Vagina (tissue), 2 donors: ENCODE measurements around the gene MELK. TPM values are rescaled to one million over a fixed set of nuclear protein-coding genes. Genes with fewer than 3 reads are reported as not detected.
"Not testable (repeated sequence)": the region's sequence is repeated elsewhere in the genome, so short reads cannot be mapped to it uniquely, and the experiment has no call there.

Source experiments
- DNase-seq, 2 donors: peaks; one replicate each; pipeline ENCODE4 v3.0.0-alpha.2; 2017; ENCODE audit errors: extremely low spot score in 2 of 2
- H3K27ac ChIP-seq: fragments of 200-600 bp; sonication (generic); one replicate; pipeline ENCODE4 v1.5.1; 2019
- H3K27me3 ChIP-seq: fragments of 200-600 bp; sonication (generic); one replicate; pipeline ENCODE4 v1.5.1; 2019
- H3K36me3 ChIP-seq, 2 donors: fragments of 200-600 bp; sonication (generic); one replicate each; pipeline ENCODE4 v1.5.1; 2017 to 2019
- H3K4me1 ChIP-seq: fragments of 200-600 bp; sonication (generic); one replicate; pipeline ENCODE4 v1.5.1; 2019
- H3K4me3 ChIP-seq, 2 donors: fragments of 200-600 bp; sonication (generic); 1 replicate in 1 of 2; 2 replicates in 1 of 2; pipeline ENCODE4 v1.5.1; 2016 to 2019
- H3K9me3 ChIP-seq: fragments of 200-600 bp; sonication (generic); one replicate; pipeline ENCODE4 v1.5.1; 2019
- POLR2A ChIP-seq, 2 donors: fragments of 450-650 bp; IDR thresholded peaks; one replicate each; pipeline ENCODE4 v1.6.1; 2017; ENCODE audit warnings: antibody characterized with exemption in 2 of 2, mild to moderate bottlenecking in 2 of 2, moderate library complexity in 2 of 2
- POLR2AphosphoS5 ChIP-seq, 2 donors: sonication (generic); formaldehyde crosslinking; IDR thresholded peaks; one replicate each; pipeline ENCODE4 v1.9.0; 2017; ENCODE audit warnings: antibody characterized with exemption in 2 of 2, mild to moderate bottlenecking in 2 of 2, low read depth in 1 of 2; ENCODE audit not compliant: insufficient read depth in 1 of 2
- intact Hi-C: fragments of 100-400 bp; cut with DNase I; formaldehyde crosslinking; loops from one replicate; pipeline ENCODE4 v1.15.1; 2023
- total RNA-seq: library from RNA; depleted of rRNA; stranded (reverse); fragments of >200 nt; gene quantifications from one replicate; pipeline ENCODE4 v1.2.3, GENCODE V29; 2016
- TF ChIP-seq, protein P1 (sequence below), 3 experiments: fragments of 450-650 bp in 2 of 3; fragments of 200-600 bp in 1 of 3; sonication (generic) in 1 of 3; IDR thresholded peaks; one replicate each; pipeline ENCODE4 v1.5.1; 2017 to 2019; ENCODE audit warnings: antibody characterized with exemption in 3 of 3, mild to moderate bottlenecking in 2 of 3, moderate library complexity in 2 of 3

MELK gene
- total RNA-seq, 1 donor from 2014 or later, result 2.9 TPM

DNA sequence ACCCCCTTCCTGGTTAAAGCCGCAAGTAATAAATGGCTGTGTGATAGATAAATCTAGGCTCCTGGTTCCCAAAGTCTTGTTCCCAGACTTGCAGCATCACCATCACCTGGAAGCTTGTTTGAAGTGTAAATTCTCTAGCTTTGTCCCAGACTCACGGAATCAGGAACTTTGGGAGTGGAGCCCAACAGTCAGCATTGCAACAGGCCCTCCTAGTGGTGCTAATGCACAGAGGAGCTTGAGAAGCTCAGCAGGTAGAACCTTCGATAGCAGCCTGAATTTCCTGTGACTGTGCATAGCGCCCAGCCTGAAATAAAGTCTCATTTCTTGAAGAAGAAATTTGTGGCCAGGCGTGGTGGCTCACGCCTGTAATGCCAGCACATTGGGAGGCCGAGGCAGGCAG lies 30.3 kb upstream of the MELK start:
- peaks cover 5% of the 10 kb centered on the region for H3K4me1 ChIP-seq
- no peaks in the 10 kb centered on the region for H3K36me3 ChIP-seq
- H3K27me3 ChIP-seq, result no peaks in the 10 kb centered on the region
- TF ChIP-seq POLR2A (IDR thresholded peaks at IDR 0.05), result no peak
- TF ChIP-seq, protein P1, sequence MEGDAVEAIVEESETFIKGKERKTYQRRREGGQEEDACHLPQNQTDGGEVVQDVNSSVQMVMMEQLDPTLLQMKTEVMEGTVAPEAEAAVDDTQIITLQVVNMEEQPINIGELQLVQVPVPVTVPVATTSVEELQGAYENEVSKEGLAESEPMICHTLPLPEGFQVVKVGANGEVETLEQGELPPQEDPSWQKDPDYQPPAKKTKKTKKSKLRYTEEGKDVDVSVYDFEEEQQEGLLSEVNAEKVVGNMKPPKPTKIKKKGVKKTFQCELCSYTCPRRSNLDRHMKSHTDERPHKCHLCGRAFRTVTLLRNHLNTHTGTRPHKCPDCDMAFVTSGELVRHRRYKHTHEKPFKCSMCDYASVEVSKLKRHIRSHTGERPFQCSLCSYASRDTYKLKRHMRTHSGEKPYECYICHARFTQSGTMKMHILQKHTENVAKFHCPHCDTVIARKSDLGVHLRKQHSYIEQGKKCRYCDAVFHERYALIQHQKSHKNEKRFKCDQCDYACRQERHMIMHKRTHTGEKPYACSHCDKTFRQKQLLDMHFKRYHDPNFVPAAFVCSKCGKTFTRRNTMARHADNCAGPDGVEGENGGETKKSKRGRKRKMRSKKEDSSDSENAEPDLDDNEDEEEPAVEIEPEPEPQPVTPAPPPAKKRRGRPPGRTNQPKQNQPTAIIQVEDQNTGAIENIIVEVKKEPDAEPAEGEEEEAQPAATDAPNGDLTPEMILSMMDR (IDR thresholded peaks at IDR 0.05), result no peak
- TF ChIP-seq POLR2AphosphoS5 (IDR thresholded peaks at IDR 0.05; ENCODE audit: insufficient read depth in 1 of 2, low read depth in 1 of 2), result no peak
- no peaks in the 10 kb centered on the region for H3K9me3 ChIP-seq
- intact Hi-C loops, result no loop called here
- no peak overlapping the region for H3K4me3 ChIP-seq
- no peak overlapping the region for H3K27ac ChIP-seq
- no peak for DNase-seq

DNA sequence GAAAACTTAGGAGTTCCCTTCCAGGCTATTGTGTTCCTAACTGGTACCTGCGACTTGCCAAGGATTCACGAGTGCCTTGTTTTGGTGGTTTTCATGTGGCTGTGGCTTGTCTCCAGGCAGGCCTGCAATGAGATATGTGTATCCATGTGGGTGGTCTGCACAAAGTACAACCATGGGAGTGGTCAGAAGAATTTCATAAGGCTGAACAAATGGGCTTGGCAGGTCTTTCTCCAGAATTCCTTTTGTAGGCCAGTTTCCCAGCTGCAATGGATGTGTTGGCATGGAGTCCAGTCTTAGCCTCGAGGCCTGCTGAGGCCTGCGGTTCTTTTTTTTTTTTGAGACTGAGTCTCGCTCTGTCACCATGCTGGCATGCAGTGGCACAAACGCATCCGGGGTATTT lies 28.8 kb upstream of the MELK start:
- DNase-seq, result no peak
- H3K4me3 ChIP-seq, result no peak overlapping the region
- intact Hi-C loops, result no loop called here
- no peaks in the 10 kb centered on the region for H3K36me3 ChIP-seq
- no peaks in the 10 kb centered on the region for H3K27me3 ChIP-seq
- TF ChIP-seq, protein P1 (IDR thresholded peaks at IDR 0.05), result no peak
- TF ChIP-seq POLR2AphosphoS5 (IDR thresholded peaks at IDR 0.05; ENCODE audit: insufficient read depth in 1 of 2, low read depth in 1 of 2) (no peak), POLR2A (IDR thresholded peaks at IDR 0.05) (no peak)
- H3K4me1 ChIP-seq, result peaks cover 5% of the 10 kb centered on the region
- no peaks in the 10 kb centered on the region for H3K9me3 ChIP-seq
- no peak overlapping the region for H3K27ac ChIP-seq

DNA sequence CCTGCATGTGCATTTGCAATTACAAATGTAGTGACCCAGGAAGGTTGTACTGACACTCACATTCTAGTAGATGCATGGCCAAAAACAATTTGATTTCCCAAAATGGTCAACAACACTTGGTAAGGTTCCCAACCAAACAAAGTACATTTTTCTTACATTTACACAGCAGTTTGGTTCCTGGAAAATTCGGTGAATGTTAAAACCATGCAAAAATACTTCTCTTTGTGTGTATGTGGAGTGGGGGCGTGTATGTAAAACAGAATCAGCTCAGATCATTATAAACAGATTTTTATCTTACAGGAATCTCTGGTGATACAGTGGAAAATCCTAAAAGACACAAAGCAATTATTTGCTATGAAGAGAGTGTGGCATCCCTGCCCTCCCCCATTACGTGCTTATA lies 25.1 kb upstream of the MELK start:
- H3K27me3 ChIP-seq, result no peaks in the 10 kb centered on the region

DNA sequence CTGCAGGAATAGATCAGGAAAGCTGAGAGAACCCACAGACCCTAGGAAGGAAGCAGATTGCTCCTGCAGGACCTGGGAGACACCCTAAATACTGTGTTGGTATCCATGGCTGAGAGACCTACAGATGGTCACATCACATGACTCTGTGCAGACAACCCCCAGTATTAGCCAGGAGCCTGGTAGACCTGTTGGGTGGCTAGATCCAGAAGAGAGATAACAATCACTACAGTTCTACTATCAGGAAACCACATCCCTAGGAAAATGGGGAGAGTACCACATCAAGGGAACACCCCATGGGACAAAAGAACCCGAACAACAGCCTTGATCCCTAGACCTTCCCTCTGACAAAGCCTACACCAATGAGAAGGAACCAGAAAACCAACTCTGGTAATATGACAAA lies 24.2 kb upstream of the MELK start:
- peaks cover 2% of the 10 kb centered on the region for H3K4me1 ChIP-seq
- no peaks in the 10 kb centered on the region for H3K27me3 ChIP-seq
- no peak overlapping the region for H3K4me3 ChIP-seq
- intact Hi-C loops, result no loop called here
- no peaks in the 10 kb centered on the region for H3K9me3 ChIP-seq
- TF ChIP-seq, protein P1 (IDR thresholded peaks at IDR 0.05), result no peak
- TF ChIP-seq POLR2A (IDR thresholded peaks at IDR 0.05) (no peak), POLR2AphosphoS5 (IDR thresholded peaks at IDR 0.05; ENCODE audit: insufficient read depth in 1 of 2, low read depth in 1 of 2) (no peak)
- H3K36me3 ChIP-seq, result no peaks in the 10 kb centered on the region
- no peak for DNase-seq
- H3K27ac ChIP-seq, result no peak overlapping the region

More for the DNA sequence above, 25.1 kb upstream of the MELK start:
- Histone ChIP-seq H3K4me3 (no peak overlapping the region), H3K36me3 (no peaks in the 10 kb centered on the region), H3K4me1 (peaks cover 5% of the 10 kb centered on the region), H3K9me3 (no peaks in the 10 kb centered on the region), H3K27ac (no peak overlapping the region)
- no peak for DNase-seq
- intact Hi-C loops, result no loop called here
- TF ChIP-seq POLR2AphosphoS5 (IDR thresholded peaks at IDR 0.05; ENCODE audit: insufficient read depth in 1 of 2, low read depth in 1 of 2) (no peak), POLR2A (IDR thresholded peaks at IDR 0.05) (no peak)
- TF ChIP-seq, protein P1 (IDR thresholded peaks at IDR 0.05), result no peak

DNA sequence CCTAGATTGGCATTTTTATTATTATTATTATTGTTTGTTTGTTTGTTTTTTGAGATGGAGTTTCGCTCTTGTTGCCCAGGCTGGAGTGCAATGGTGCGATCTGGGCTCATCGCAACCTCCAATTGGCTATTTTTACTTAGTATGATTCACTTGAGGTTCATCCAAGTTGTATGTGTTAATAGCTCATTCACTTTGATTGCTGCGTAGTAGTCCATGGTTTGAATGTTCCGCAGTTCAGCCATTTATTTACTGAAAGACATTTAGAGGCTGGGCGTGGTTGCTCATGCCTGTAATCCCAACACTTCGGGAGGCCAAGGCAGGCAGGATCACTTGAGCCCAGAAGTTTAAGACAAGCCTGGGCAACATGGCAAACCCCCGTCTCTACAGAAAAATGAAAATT lies 22.6 kb upstream of the MELK start:
- no peak for DNase-seq
- H3K27ac ChIP-seq, result no peak overlapping the region
- intact Hi-C loops, result no loop called here

DNA sequence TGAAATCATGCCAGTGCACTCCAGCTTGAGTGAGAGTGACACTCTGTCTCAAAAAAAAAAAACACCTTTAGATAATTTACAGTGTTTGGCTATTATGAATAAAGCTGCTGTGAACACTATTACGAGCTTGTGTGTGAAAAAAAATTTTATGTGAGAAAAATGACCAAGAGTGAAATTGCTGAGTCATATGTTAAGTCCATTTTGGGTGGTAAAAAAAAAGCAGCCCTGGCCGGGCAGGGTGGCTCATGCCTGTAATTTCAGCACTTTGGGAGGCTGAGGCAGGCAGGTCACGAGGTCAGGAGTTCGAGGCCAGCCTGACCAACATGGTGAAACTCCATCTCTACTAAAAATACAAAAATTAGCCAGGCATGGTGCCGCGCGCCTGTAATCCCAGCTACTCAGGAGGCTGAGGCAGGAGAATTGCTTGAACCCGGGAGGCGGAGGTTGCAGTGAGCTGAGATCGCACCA lies 22.0 kb upstream of the MELK start:
- H3K9me3 ChIP-seq, H3K36me3 ChIP-seq, intact Hi-C loops, H3K27me3 ChIP-seq, DNase-seq, H3K4me1 ChIP-seq, H3K27ac ChIP-seq, H3K4me3 ChIP-seq: not testable (repeated sequence)

More for the DNA sequence above, 22.6 kb upstream of the MELK start:
- H3K4me3 ChIP-seq, result no peak overlapping the region
- no peak for TF ChIP-seq POLR2AphosphoS5 (IDR thresholded peaks at IDR 0.05; ENCODE audit: insufficient read depth in 1 of 2, low read depth in 1 of 2)
- TF ChIP-seq, protein P1 (IDR thresholded peaks at IDR 0.05), result no peak
- TF ChIP-seq POLR2A (IDR thresholded peaks at IDR 0.05), result no peak
- no peaks in the 10 kb centered on the region for H3K36me3 ChIP-seq
- no peaks in the 10 kb centered on the region for H3K27me3 ChIP-seq
- H3K9me3 ChIP-seq, result no peaks in the 10 kb centered on the region
- no peaks in the 10 kb centered on the region for H3K4me1 ChIP-seq
